ENCODE measurements around the gene ABTB1. TPM values are rescaled to one million over a fixed set of nuclear protein-coding genes. Genes with fewer than 3 reads are reported as not detected.

Gene ABTB1
- total and polyA plus RNA-seq, 9 of the 15 experiments (the other 6 are each of a cell fraction or from before 2014, with no cell fraction given) = 0.04 to 2.3 (median 0.55) TPM; not detected in 1

DNA sequence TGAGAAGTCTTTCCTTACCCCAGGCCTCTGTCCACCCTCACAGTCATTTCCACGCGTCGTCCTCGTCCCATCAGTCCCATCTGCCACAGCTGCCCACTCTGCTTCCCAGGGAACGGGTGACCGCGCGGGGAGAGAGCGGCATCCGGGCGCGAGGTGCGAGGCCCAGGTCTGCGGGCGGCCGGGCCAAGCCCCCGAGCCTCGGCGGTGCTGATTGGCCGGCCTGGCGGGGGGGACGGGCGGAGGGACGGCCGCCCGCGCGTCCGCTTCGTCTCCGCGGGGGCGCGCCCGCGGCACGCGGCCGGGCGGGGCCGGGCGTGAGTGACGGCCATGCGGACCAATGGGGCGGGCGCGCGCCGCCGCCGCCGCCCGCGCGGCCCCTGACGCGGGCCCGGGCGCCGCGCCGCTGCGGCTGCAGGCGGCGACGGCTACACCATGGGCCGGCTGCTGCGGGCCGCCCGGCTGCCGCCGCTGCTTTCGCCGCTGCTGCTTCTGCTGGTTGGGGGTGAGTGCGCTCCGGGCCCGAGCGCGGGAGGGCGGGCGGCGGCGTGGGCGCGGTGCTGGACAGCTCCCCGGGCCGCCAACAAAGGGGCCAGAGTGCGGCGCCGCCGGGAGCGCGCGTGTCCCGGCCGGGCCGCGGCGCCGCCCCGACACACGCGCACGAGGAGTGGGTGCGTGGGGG is 43.8 kb upstream of the ABTB1 start, which contains the start of gene PODXL2 (continued):
- TF ChIP-seq, protein P1, sequence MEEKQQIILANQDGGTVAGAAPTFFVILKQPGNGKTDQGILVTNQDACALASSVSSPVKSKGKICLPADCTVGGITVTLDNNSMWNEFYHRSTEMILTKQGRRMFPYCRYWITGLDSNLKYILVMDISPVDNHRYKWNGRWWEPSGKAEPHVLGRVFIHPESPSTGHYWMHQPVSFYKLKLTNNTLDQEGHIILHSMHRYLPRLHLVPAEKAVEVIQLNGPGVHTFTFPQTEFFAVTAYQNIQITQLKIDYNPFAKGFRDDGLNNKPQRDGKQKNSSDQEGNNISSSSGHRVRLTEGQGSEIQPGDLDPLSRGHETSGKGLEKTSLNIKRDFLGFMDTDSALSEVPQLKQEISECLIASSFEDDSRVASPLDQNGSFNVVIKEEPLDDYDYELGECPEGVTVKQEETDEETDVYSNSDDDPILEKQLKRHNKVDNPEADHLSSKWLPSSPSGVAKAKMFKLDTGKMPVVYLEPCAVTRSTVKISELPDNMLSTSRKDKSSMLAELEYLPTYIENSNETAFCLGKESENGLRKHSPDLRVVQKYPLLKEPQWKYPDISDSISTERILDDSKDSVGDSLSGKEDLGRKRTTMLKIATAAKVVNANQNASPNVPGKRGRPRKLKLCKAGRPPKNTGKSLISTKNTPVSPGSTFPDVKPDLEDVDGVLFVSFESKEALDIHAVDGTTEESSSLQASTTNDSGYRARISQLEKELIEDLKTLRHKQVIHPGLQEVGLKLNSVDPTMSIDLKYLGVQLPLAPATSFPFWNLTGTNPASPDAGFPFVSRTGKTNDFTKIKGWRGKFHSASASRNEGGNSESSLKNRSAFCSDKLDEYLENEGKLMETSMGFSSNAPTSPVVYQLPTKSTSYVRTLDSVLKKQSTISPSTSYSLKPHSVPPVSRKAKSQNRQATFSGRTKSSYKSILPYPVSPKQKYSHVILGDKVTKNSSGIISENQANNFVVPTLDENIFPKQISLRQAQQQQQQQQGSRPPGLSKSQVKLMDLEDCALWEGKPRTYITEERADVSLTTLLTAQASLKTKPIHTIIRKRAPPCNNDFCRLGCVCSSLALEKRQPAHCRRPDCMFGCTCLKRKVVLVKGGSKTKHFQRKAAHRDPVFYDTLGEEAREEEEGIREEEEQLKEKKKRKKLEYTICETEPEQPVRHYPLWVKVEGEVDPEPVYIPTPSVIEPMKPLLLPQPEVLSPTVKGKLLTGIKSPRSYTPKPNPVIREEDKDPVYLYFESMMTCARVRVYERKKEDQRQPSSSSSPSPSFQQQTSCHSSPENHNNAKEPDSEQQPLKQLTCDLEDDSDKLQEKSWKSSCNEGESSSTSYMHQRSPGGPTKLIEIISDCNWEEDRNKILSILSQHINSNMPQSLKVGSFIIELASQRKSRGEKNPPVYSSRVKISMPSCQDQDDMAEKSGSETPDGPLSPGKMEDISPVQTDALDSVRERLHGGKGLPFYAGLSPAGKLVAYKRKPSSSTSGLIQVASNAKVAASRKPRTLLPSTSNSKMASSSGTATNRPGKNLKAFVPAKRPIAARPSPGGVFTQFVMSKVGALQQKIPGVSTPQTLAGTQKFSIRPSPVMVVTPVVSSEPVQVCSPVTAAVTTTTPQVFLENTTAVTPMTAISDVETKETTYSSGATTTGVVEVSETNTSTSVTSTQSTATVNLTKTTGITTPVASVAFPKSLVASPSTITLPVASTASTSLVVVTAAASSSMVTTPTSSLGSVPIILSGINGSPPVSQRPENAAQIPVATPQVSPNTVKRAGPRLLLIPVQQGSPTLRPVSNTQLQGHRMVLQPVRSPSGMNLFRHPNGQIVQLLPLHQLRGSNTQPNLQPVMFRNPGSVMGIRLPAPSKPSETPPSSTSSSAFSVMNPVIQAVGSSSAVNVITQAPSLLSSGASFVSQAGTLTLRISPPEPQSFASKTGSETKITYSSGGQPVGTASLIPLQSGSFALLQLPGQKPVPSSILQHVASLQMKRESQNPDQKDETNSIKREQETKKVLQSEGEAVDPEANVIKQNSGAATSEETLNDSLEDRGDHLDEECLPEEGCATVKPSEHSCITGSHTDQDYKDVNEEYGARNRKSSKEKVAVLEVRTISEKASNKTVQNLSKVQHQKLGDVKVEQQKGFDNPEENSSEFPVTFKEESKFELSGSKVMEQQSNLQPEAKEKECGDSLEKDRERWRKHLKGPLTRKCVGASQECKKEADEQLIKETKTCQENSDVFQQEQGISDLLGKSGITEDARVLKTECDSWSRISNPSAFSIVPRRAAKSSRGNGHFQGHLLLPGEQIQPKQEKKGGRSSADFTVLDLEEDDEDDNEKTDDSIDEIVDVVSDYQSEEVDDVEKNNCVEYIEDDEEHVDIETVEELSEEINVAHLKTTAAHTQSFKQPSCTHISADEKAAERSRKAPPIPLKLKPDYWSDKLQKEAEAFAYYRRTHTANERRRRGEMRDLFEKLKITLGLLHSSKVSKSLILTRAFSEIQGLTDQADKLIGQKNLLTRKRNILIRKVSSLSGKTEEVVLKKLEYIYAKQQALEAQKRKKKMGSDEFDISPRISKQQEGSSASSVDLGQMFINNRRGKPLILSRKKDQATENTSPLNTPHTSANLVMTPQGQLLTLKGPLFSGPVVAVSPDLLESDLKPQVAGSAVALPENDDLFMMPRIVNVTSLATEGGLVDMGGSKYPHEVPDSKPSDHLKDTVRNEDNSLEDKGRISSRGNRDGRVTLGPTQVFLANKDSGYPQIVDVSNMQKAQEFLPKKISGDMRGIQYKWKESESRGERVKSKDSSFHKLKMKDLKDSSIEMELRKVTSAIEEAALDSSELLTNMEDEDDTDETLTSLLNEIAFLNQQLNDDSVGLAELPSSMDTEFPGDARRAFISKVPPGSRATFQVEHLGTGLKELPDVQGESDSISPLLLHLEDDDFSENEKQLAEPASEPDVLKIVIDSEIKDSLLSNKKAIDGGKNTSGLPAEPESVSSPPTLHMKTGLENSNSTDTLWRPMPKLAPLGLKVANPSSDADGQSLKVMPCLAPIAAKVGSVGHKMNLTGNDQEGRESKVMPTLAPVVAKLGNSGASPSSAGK (IDR thresholded peaks at IDR 0.05) = peak; percentile 91
- TF ChIP-seq, protein P2, sequence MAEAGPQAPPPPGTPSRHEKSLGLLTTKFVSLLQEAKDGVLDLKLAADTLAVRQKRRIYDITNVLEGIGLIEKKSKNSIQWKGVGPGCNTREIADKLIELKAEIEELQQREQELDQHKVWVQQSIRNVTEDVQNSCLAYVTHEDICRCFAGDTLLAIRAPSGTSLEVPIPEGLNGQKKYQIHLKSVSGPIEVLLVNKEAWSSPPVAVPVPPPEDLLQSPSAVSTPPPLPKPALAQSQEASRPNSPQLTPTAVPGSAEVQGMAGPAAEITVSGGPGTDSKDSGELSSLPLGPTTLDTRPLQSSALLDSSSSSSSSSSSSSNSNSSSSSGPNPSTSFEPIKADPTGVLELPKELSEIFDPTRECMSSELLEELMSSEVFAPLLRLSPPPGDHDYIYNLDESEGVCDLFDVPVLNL (CRISPR knock-in tag; IDR thresholded peaks at IDR 0.05; ENCODE audit: low read depth) = 0 out of 2 replicates have a peak, but pooled peaks have one; percentile 26
- TF ChIP-seq ZNF431 (CRISPR knock-in tag; IDR thresholded peaks at IDR 0.05) = peak; percentile 73
- no peak for TF ChIP-seq ZFP1 (CRISPR knock-in tag; IDR thresholded peaks at IDR 0.05)
- 0 out of 2 replicates have a peak, but pooled peaks have one; percentile 42 for TF ChIP-seq ZNF282 (CRISPR knock-in tag; IDR thresholded peaks at IDR 0.05)
- peak in 1 of 2 experiments; percentile 76; a peak in 1 of 4 replicates for TF ChIP-seq SIN3A (IDR thresholded peaks at IDR 0.05; ENCODE audit: borderline replicate concordance in 2 of 2, control insufficient read depth in 1 of 2, low read depth in 2 of 2, low read length in 2 of 2)
- TF ChIP-seq, protein P3, sequence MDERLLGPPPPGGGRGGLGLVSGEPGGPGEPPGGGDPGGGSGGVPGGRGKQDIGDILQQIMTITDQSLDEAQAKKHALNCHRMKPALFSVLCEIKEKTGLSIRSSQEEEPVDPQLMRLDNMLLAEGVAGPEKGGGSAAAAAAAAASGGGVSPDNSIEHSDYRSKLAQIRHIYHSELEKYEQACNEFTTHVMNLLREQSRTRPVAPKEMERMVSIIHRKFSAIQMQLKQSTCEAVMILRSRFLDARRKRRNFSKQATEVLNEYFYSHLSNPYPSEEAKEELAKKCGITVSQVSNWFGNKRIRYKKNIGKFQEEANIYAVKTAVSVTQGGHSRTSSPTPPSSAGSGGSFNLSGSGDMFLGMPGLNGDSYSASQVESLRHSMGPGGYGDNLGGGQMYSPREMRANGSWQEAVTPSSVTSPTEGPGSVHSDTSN (CRISPR knock-in tag; IDR thresholded peaks at IDR 0.05; ENCODE audit: low read depth) = peak; percentile 11; the same call in 1 of the 2 replicates
- TF ChIP-seq, protein P3 (tag; conservative IDR thresholded peaks at IDR 0.05; ENCODE audit: low read depth) = no peak
- TF ChIP-seq ZNF263 (CRISPR knock-in tag; IDR thresholded peaks at IDR 0.05; ENCODE audit: borderline replicate concordance) = peak; percentile 52; the same call in 1 of the 2 replicates
- no peak for TF ChIP-seq TCFL5 (CRISPR knock-in tag; conservative IDR thresholded peaks at IDR 0.05)
- TF ChIP-seq CXXC5 (CRISPR knock-in tag; IDR thresholded peaks at IDR 0.05) = peak; percentile 88

Data from K562 (cell line).